ENCODE measurements around the gene RSAD1. TPM values are rescaled to one million over a fixed set of nuclear protein-coding genes. Genes with fewer than 3 reads are reported as not detected.

RSAD1 gene
- total and polyA plus RNA-seq, 2 donors (not counting 3 experiments of a cell fraction or from before 2014, with no cell fraction given), result 20.3 to 35.5 TPM

DNA sequence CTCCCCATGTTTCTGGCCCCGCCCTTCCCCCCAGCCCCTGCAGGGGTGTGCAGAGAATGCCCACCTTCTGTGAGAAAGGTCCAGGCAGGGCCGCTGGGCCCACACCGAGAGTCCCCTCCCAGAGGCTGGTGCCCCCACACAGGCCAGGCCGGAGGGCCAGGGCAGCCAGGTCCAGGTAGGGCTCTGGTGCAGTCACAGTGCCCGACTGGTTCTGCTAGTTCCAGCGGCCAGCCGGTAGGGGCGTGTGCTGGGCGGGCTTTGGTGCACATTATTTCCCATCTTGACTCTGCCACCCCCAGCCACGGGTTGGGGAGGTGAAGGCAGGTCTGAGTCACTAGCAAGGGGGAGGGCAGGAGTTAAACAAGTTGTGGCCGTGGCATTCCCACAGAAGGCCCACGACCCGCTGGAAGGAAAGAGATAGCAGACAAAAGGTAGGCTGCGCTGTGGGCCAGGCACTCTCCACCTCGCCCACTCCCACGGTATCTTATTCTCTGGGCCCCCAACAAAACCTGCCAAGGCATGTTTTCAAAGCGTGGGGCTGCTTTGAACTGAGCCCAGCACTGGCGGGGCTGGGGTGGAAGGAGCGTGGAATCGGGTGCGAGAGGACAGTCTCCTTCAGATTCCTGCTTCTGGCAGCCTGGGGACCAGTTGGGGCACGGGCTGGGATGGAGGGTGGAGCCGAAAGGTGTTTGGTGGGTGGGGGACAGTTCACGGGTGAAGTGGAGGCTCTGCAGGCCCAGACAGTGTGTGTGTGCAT lies 55.7 kb downstream of the RSAD1 start:
- Histone ChIP-seq H3K9ac (replicated peaks; ENCODE audit: extremely low read depth, insufficient read depth, low read length) (no peak overlapping the region), H3K4me2 (ENCODE audit: insufficient read depth, low read length) (no peak overlapping the region), H3K4me3 (replicated peaks in 1 of 3; ENCODE audit: insufficient read depth in 1 of 3, low read depth in 1 of 3, low read length in 3 of 3) (no peak overlapping the region), H4K20me1 (replicated peaks; ENCODE audit: control insufficient read depth, extremely low read depth, insufficient read depth, low read length) (no peaks in the 10 kb centered on the region), H3K79me2 (ENCODE audit: control insufficient read depth, insufficient read depth, low read length) (no peaks in the 10 kb centered on the region), H2AFZ (ENCODE audit: low read depth, low read length) (no peak overlapping the region), H3K27me3 (ENCODE audit: control insufficient read depth in 2 of 2, insufficient read depth in 2 of 2, low read length in 2 of 2) (peaks cover 13 to 26% of the 10 kb centered on the region in 2 experiments), H3K4me1 (ENCODE audit: control insufficient read depth, extremely low read depth, insufficient read depth, low read length) (no peaks in the 10 kb centered on the region), H3K9me3 (replicated peaks; ENCODE audit: control insufficient read depth, insufficient read depth, low read length) (no peaks in the 10 kb centered on the region), H3K36me3 (ENCODE audit: control insufficient read depth in 2 of 2, extremely low read depth in 1 of 2, insufficient read depth in 2 of 2, low read length in 2 of 2) (no peaks in the 10 kb centered on the region), H3K27ac (ENCODE audit: insufficient read depth, low read depth, low read length) (no peak overlapping the region), H3K9me1 (replicated peaks; ENCODE audit: control insufficient read depth, extremely low read depth, insufficient read depth, low read length) (no peaks in the 10 kb centered on the region)
- POLR2A ChIA-PET, result no interaction called here
- dilution Hi-C loops (cut with MboI; ENCODE audit: extremely low pct_ligation_motif_present, low sequenced_read_pairs), result no loop called here
- no TSS peak for BruUV-seq (replicated peaks)
- TF ChIP-seq, protein P1, sequence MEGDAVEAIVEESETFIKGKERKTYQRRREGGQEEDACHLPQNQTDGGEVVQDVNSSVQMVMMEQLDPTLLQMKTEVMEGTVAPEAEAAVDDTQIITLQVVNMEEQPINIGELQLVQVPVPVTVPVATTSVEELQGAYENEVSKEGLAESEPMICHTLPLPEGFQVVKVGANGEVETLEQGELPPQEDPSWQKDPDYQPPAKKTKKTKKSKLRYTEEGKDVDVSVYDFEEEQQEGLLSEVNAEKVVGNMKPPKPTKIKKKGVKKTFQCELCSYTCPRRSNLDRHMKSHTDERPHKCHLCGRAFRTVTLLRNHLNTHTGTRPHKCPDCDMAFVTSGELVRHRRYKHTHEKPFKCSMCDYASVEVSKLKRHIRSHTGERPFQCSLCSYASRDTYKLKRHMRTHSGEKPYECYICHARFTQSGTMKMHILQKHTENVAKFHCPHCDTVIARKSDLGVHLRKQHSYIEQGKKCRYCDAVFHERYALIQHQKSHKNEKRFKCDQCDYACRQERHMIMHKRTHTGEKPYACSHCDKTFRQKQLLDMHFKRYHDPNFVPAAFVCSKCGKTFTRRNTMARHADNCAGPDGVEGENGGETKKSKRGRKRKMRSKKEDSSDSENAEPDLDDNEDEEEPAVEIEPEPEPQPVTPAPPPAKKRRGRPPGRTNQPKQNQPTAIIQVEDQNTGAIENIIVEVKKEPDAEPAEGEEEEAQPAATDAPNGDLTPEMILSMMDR (IDR thresholded peaks at IDR 0.05; ENCODE audit: extremely low read depth in 1 of 2, insufficient read depth in 1 of 2, low read depth in 1 of 2, low read length in 2 of 2), result peak; percentile 12 to 54
- no peak for TF ChIP-seq FOS (IDR thresholded peaks at IDR 0.05; ENCODE audit: borderline replicate concordance, insufficient read depth, low read length)
- TF ChIP-seq EZH2 (IDR thresholded peaks at IDR 0.05; ENCODE audit: borderline replicate concordance, low read depth, low read length, severe bottlenecking), result no peak
- TF ChIP-seq JUN (IDR thresholded peaks at IDR 0.05; ENCODE audit: borderline replicate concordance, insufficient read depth, insufficient read length, low read depth), result no peak
- no peak for FAIRE-seq
- intact Hi-C loops (cut with micrococcal nuclease), result no loop called here
- CTCF ChIA-PET, result interaction anchor here (1.9 kb wide), 1 partner anchor 10 kb away, joined by 5 read pairs; no protein-coding TSS in a partner anchor
- no peak for DNase-seq (ENCODE audit: low read depth, low spot score)

DNA sequence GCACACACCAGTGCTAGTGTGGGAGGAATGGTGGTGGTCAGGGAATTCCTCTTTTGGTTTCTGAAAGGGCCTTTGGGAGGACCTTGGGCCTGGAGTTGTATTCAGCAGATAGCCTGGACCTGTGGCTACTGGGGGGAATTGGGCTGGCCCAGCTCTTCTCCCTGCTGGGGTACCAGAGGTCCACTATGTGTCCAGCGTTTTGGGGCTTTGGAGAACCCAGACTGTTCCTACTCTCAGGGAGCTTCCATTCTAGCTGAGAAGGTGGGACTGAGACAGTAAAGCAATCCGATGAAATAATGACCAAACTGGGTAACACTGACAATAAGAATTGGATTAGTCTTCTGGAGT lies 56.3 kb downstream of the RSAD1 start:
- Histone ChIP-seq H3K9me3 (replicated peaks; ENCODE audit: control insufficient read depth, insufficient read depth, low read length) (no peaks in the 10 kb centered on the region), H3K4me3 (replicated peaks in 1 of 3; ENCODE audit: insufficient read depth in 1 of 3, low read depth in 1 of 3, low read length in 3 of 3) (no peak overlapping the region), H3K27ac (ENCODE audit: insufficient read depth, low read depth, low read length) (no peak overlapping the region), H3K79me2 (ENCODE audit: control insufficient read depth, insufficient read depth, low read length) (no peaks in the 10 kb centered on the region), H3K9me1 (replicated peaks; ENCODE audit: control insufficient read depth, extremely low read depth, insufficient read depth, low read length) (no peaks in the 10 kb centered on the region), H4K20me1 (replicated peaks; ENCODE audit: control insufficient read depth, extremely low read depth, insufficient read depth, low read length) (no peaks in the 10 kb centered on the region), H3K4me1 (ENCODE audit: control insufficient read depth, extremely low read depth, insufficient read depth, low read length) (no peaks in the 10 kb centered on the region), H3K36me3 (ENCODE audit: control insufficient read depth in 2 of 2, extremely low read depth in 1 of 2, insufficient read depth in 2 of 2, low read length in 2 of 2) (no peaks in the 10 kb centered on the region), H3K27me3 (ENCODE audit: control insufficient read depth in 2 of 2, insufficient read depth in 2 of 2, low read length in 2 of 2) (peaks cover 13 to 24% of the 10 kb centered on the region in 2 experiments), H3K9ac (replicated peaks; ENCODE audit: extremely low read depth, insufficient read depth, low read length) (no peak overlapping the region), H2AFZ (ENCODE audit: low read depth, low read length) (no peak overlapping the region), H3K4me2 (ENCODE audit: insufficient read depth, low read length) (no peak overlapping the region)
- intact Hi-C loops (cut with micrococcal nuclease) (no loop called here), dilution Hi-C loops (cut with MboI; ENCODE audit: extremely low pct_ligation_motif_present, low sequenced_read_pairs) (no loop called here)
- ChIA-PET POLR2A (no interaction called here), CTCF (interaction anchor here (1.2 to 1.9 kb wide), 2 partner anchors 10 to 52 kb away, joined by 4 to 5 read pairs; no protein-coding TSS in a partner anchor)
- no peak for FAIRE-seq
- no TSS peak for BruUV-seq (replicated peaks)
- DNase-seq (ENCODE audit: low read depth, low spot score), result no peak
- no peak for TF ChIP-seq JUN (IDR thresholded peaks at IDR 0.05; ENCODE audit: borderline replicate concordance, insufficient read depth, insufficient read length, low read depth)
- TF ChIP-seq GATA2 (IDR thresholded peaks at IDR 0.05; ENCODE audit: insufficient read depth, insufficient read length, low read depth, low read length), result no peak
- TF ChIP-seq EZH2 (IDR thresholded peaks at IDR 0.05; ENCODE audit: borderline replicate concordance, low read depth, low read length, severe bottlenecking), result no peak
- TF ChIP-seq, protein P1 (IDR thresholded peaks at IDR 0.05; ENCODE audit: extremely low read depth in 1 of 2, insufficient read depth in 1 of 2, low read depth in 1 of 2, low read length in 2 of 2), result no peak
- TF ChIP-seq, protein P2, sequence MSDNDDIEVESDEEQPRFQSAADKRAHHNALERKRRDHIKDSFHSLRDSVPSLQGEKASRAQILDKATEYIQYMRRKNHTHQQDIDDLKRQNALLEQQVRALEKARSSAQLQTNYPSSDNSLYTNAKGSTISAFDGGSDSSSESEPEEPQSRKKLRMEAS (IDR thresholded peaks at IDR 0.05; ENCODE audit: insufficient read depth, insufficient read length), result no peak
- no peak for TF ChIP-seq MYC (IDR thresholded peaks at IDR 0.05; ENCODE audit: low read depth, low read length)
- no peak for TF ChIP-seq POLR2A (IDR thresholded peaks at IDR 0.05; ENCODE audit: low read depth, low read length)
- TF ChIP-seq FOS (IDR thresholded peaks at IDR 0.05; ENCODE audit: borderline replicate concordance, insufficient read depth, low read length), result no peak
- TF ChIP-seq POLR2AphosphoS5 (IDR thresholded peaks at IDR 0.05; ENCODE audit: insufficient read depth, low read depth, low read length), result no peak
